Right cardiac atrium (tissue), 5 donors: ENCODE measurements around the gene SOX15. TPM values are rescaled to one million over a fixed set of nuclear protein-coding genes. Genes with fewer than 3 reads are reported as not detected.
"Not testable (repeated sequence)": the region's sequence is repeated elsewhere in the genome, so short reads cannot be mapped to it uniquely, and the experiment has no call there.

Source experiments
- ATAC-seq, 2 donors: fragments of 200-7000 bp; cut with Tn5 transposase; one replicate each; pipeline versions ENCODE4 v1.8.0 to v1.9.1; 2020; ENCODE audit warnings: moderate library complexity in 2 of 2, mild to moderate bottlenecking in 1 of 2
- DNase-seq, 3 donors: peaks; one replicate each; pipeline ENCODE4 v3.0.0-alpha.2; 2020
- H3K27ac ChIP-seq: one replicate; pipeline ENCODE4 v1.5.1; 2013; ENCODE audit warnings: mild to moderate bottlenecking, low read length, control low read depth, moderate library complexity
- H3K27me3 ChIP-seq: one replicate; pipeline ENCODE4 v1.6.1; 2013; ENCODE audit not compliant: control insufficient read depth, insufficient read depth
- H3K4me1 ChIP-seq: one replicate; pipeline ENCODE4 v1.6.1; 2013; ENCODE audit warnings: low read length; ENCODE audit not compliant: control insufficient read depth, insufficient read depth
- H3K4me3 ChIP-seq: one replicate; pipeline ENCODE4 v1.5.1; 2013; ENCODE audit warnings: low read length, control low read depth
- H3K9me3 ChIP-seq: one replicate; pipeline ENCODE4 v1.6.1; 2013; ENCODE audit warnings: low read length; ENCODE audit not compliant: control insufficient read depth
- WGBS: extraction: QIAGEN DNeasy Blood & Tissue Kit; methylation state at CpG from one replicate; pipeline ENCODE4 v1.1.7; 2013; 5-methylcytosine and 5-hydroxymethylcytosine counted together
- intact Hi-C, 4 donors: fragments of 100-400 bp; cut with DNase I; formaldehyde crosslinking; loops; one replicate each; pipeline versions ENCODE4 v1.11.0 to v1.14.0; 2022 to 2023
- polyA plus RNA-seq: library from polyadenylated mRNA; stranded (reverse); fragments of 200-250 nt; gene quantifications from one replicate; pipeline ENCODE4 v1.2.3, GENCODE V29; 2013
- total RNA-seq, 4 donors: library from RNA; stranded (reverse); fragmentation: NEBNext Ultra II Directional; extraction: Animal tissue kit (Norgen Biotek cat#: 25700); gene quantifications; one replicate each; pipeline ENCODE4 v1.2.1, GENCODE V29; 2021
- donor health status: healthy with polysubstance abuse.
- donor health status: DM: no; HTN: yes; CAD: no.
- donor health status: DM: no; HTN: no; CAD: no.
- donor health status: DM: no; HTN: yes; CAD: no; lungs with severe emphysema.
- donor health status: DM: yes; HTN: yes; CAD: no.

The SOX15 gene
- total and polyA plus RNA-seq, 5 donors = 5.4 to 7.0 (median 6.0) TPM

DNA sequence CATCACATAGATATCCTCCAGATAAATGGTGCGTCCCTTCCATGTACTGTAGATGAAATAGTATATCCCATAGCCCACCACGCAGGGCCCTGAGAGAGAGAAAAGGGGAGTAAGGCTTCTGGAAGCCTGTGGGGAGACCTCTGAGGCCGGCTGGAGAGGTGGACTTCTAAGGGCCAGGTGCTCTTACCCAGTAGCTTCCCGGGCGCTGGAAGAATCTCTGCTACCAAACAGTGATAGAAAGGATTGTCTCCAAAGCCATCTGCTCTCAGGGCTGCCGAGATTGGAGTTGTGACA is 37.0 kb upstream of the SOX15 start:
- Histone ChIP-seq H3K27me3 (no peaks in the 10 kb centered on the region), H3K9me3 (no peaks in the 10 kb centered on the region), H3K27ac (peak overlapping the region; percentile 95), H3K4me3 (peak overlapping the region; percentile 96), H3K4me1 (peaks cover 7% of the 10 kb centered on the region)
- DNase-seq (no peak), ATAC-seq (no peak)
- intact Hi-C loops = no loop called here
- 17% methylated on average over 6 of the region's 6 CpGs for WGBS

DNA sequence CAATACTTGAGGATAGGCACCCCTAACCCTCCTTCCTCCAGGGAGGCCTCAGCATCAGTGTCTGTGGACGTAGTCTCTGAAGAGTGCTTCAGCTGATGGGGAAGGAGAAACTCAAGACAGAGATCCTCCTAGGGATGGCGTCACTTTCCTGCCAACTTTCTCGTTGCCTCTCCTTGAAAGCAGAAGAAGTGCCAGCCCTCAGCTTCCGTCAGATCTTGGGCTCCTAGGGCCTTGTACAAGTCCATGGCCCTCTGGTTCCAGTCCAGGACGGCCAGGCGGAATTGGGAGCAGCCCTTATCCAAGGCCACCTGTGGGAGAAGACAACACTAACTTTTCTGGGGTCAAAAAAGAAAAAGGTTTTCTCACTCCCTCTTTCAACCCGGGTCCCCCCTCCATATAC is 36.4 kb upstream of the SOX15 start:
- no peaks in the 10 kb centered on the region for H3K9me3 ChIP-seq
- DNase-seq (no peak), ATAC-seq (no peak)
- peak overlapping the region; percentile 95 for H3K27ac ChIP-seq
- intact Hi-C loops = no loop called here
- WGBS = 86% methylated on average over 7 of the region's 7 CpGs
- H3K4me1 ChIP-seq = peaks cover 6% of the 10 kb centered on the region
- no peak overlapping the region for H3K4me3 ChIP-seq
- no peaks in the 10 kb centered on the region for H3K27me3 ChIP-seq

DNA sequence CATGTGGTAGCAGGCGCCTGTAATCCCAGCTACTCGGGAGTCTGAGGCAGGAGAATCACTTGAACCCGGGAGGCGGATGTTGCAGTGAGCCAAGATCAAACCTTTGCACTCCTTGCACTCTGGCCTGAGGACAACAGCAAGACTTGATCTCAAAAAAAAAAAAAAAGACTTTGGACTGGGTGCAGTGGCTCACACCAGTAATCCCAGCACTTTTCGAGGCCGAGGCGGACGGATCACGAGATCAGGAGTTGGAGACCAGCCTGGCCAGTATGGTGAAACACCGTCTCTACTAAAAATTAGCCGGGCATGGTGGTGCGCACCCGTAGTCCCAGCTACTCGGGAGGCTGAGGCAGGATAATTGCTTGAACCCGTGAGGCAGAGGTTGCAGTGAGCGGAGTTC is 35.9 kb upstream of the SOX15 start:
- intact Hi-C loops = not testable (repeated sequence)

DNA sequence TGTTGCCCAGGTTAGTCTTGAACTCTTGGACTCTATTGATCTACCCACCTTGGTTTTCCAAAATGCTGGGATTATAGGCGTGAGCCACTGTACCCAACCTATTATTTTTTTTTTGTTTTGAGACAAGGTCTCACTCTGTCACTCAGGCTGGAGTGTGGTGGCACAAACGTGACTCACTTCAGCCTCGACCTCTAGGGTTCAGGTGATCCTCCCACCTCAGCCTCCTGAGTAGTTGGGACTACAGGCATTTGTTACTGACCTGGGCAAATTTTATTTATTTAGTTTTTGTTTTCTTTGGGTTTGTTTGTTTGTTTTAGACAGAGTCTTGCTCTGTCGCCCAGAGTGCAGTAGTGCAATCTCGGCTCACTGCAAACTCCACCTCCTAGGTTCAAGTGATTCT is 33.8 kb upstream of the SOX15 start:
- DNase-seq = no peak
- H3K4me1 ChIP-seq = peaks cover 5% of the 10 kb centered on the region
- WGBS = 87% methylated on average over 5 of the region's 5 CpGs
- ATAC-seq = no peak
- H3K4me3 ChIP-seq = no peak overlapping the region
- no peak overlapping the region for H3K27ac ChIP-seq
- intact Hi-C loops = no loop called here
- no peaks in the 10 kb centered on the region for H3K9me3 ChIP-seq
- no peaks in the 10 kb centered on the region for H3K27me3 ChIP-seq

More for the DNA sequence above, 35.9 kb upstream of the SOX15 start:
- not testable (repeated sequence) for H3K4me3 ChIP-seq, H3K4me1 ChIP-seq, ATAC-seq, DNase-seq, H3K9me3 ChIP-seq, H3K27me3 ChIP-seq, H3K27ac ChIP-seq
- WGBS = 98% methylated on average over 16 of the region's 16 CpGs

DNA sequence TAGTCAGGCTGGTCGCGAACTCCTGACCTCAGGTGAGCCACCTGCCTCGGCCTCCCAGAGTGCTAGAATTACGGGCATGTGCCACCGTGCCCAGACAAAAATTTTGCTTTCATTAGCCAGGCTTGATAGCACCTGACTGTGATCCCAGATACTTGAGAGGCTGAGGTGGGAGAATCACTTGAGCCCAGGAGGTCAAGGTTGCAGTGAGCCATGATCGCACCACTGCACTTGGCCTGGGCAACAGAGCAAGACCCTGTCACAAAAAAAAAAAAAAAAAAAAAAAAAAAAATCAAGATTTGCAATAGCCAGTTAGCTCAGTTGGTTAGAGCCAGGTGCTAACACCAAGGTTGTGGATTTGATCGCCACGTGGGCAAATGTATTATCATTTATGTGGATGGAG is 30.9 kb upstream of the SOX15 start:
- intact Hi-C loops = no loop called here
- H3K27ac ChIP-seq = no peak overlapping the region
- DNase-seq (no peak), ATAC-seq (no peak)
- H3K4me1 ChIP-seq = no peaks in the 10 kb centered on the region
- H3K9me3 ChIP-seq = no peaks in the 10 kb centered on the region
- H3K4me3 ChIP-seq = no peak overlapping the region
- WGBS = 95% methylated on average over 8 of the region's 8 CpGs
- no peaks in the 10 kb centered on the region for H3K27me3 ChIP-seq

DNA sequence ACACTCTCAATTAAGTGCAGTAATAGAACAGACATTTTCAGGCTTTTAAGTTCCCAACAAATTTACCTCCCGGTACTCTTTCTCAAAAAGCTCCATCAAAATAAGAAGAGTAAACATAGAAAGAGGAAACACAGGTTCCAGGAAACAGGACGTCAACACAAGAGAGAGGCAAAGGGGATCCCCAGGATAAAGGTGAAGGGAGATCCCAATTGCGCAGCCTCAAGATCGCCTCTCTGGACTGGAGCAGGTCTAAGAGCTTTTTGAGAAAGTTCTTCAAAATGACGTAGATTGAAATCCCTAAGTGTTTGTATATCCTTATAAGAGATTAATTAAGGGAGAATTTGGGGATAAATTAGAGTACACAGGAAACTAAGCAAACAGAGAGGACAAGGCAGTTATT is 28.7 kb upstream of the SOX15 start:
- WGBS = 75% methylated on average over 5 of the region's 5 CpGs
- Histone ChIP-seq H3K4me1 (no peaks in the 10 kb centered on the region), H3K9me3 (no peaks in the 10 kb centered on the region), H3K4me3 (no peak overlapping the region), H3K27me3 (no peaks in the 10 kb centered on the region), H3K27ac (no peak overlapping the region)
- no peak for ATAC-seq
- DNase-seq = no peak
- intact Hi-C loops = no loop called here

DNA sequence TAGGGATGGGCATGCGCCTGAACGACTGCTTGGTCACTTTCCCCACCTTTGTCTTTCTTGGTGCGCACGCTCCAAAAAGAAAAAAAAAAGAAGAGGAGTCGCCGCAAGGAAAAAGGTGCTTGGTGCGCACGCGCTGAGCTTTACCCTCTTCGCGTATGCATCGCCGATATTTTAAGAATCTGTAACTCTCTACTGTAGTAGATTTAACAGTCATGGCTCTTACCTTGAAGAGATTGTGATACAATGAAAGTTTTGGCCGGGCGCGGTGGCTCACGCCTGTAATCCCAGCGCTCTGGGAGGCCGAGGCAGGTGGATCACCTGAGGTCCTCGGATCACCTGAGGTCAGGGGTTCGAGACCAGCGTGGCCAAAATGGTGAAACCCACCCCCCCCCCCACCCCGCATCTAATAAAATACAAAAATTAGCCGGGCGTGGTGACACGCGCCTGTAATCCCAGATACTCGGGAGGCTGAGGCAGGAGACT is 25.4 kb upstream of the SOX15 start:
- DNase-seq (no peak), ATAC-seq (no peak)
- intact Hi-C loops = no loop called here
- no peaks in the 10 kb centered on the region for H3K27me3 ChIP-seq
- peak overlapping the region; percentile 29 for H3K4me3 ChIP-seq
- peaks cover 3% of the 10 kb centered on the region for H3K4me1 ChIP-seq
- 8% methylated on average over 28 of the region's 28 CpGs for WGBS
- peak overlapping the region; percentile 55 for H3K27ac ChIP-seq
- H3K9me3 ChIP-seq = no peaks in the 10 kb centered on the region

DNA sequence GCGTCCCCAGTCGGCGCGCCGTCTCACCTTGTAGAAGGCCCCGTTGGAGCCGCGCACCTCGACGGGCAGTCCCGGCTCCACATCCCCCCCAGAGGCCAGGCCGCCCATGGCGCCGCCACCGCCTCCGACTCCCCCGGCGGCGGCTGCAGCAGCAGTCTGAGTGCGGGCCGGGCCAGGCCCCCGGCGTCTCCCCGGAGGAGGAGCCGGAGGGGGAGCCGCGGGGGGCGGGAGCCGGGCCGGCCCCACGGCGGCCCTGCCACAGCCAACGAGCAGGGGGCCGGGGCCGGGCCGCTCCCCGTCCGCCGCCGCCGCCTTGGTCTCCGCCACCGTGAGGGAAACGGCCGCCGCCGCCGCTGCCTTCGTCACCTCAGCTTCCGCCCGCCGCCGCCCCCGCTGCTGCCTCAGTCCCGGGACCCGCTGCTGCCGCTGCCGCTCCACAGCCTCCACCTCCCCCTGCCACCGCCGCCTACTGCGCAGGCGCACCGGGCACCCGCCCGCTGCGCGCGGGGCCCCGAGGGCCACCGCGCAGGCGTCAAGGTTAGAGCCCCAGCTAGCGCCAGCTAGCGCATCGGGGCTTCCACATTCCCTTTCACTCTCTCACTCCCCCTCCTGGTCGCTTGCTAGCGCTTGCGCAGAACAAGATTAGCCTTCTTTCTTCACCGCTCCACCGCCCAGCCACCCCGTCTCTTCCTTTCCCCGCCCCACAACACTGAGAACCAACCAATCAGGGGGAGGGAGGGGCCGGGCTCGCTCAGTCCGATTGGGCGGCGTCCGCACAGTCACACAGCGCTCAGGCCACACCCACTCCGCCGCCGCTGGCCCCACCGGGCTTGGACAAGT is 24.8 kb upstream of the SOX15 start, which contains the start of gene FXR2:
FXR2 (minus strand) TSS at position 473 of the 840 bp plus-strand sequence; CDS start at position 108, 365 bp downstream.
- DNase-seq (peak; percentile 100), ATAC-seq (peak; percentile 99)
- H3K9me3 ChIP-seq = no peaks in the 10 kb centered on the region
- under 1% methylated on average over 92 of the region's 93 CpGs for WGBS
- intact Hi-C loops = no loop called here
- H3K4me1 ChIP-seq = peaks cover 3% of the 10 kb centered on the region
- H3K27ac ChIP-seq = peak within 1 kb of the TSS; percentile 86
- H3K4me3 ChIP-seq = peak within 1 kb of the TSS; percentile 66
- H3K27me3 ChIP-seq = no peaks in the 10 kb centered on the region

DNA sequence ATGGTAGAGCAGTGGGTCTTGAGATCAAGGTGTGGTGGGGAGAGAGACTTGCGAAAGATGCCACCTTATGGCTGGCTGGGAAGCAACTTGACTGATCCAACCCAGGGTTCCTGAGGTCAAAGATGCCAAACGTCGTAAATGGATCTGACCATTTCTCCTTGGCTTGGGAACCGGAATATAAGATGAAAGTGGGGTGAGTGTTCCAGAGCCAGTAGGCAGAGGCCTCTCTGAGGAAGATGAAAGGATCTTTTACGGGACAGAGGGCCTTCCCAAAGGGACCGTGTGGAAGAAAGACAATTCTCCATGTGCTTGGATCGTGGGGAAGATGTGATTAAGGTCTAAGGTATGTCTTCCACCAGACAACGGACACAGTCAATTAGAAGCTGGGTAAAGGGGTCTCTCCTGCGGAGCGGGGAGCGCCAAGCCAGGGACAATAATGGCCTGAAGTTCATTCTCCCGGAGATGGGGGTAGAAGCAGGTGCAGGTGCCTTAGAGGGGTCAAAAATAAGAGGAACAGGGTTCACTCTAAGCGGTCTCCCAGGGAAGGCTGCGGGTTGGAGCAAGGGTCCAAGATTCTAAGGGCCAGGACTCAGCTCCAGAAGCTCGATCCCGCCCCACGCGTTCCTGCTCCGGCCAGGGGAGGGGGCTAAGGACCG is 24.0 kb upstream of the SOX15 start:
- 7% methylated on average over 20 of the region's 20 CpGs for WGBS
- Histone ChIP-seq H3K4me1 (peaks cover 3% of the 10 kb centered on the region), H3K9me3 (no peaks in the 10 kb centered on the region), H3K27me3 (no peaks in the 10 kb centered on the region), H3K27ac (peak overlapping the region; percentile 86), H3K4me3 (peak overlapping the region; percentile 66)
- DNase-seq (no peak), ATAC-seq (no peak)
- intact Hi-C loops = no loop called here

DNA sequence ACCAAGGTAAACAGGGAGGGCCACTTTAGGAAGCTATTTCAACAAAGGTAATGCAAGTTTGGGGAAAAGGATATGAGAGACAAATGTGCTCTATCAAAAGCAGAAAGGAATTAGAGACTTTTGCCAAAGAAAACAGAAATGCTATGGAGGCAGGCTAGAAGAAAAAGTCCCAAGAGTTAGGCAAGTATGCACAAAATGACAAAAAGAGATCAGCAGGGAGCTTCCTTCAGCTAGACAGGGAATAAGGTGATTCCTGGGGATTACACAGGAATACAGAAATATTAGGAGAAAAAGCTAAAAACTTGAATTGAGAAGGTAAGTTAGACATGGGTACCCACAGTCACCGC is 22.4 kb upstream of the SOX15 start:
- intact Hi-C loops = no loop called here
- peaks cover 3% of the 10 kb centered on the region for H3K4me1 ChIP-seq
- H3K27me3 ChIP-seq = no peaks in the 10 kb centered on the region
- WGBS = 88% methylated on average over 1 of the region's 1 CpG
- H3K27ac ChIP-seq = peak overlapping the region; percentile 32
- no peaks in the 10 kb centered on the region for H3K9me3 ChIP-seq
- no peak for ATAC-seq
- DNase-seq = no peak
- H3K4me3 ChIP-seq = no peak overlapping the region

DNA sequence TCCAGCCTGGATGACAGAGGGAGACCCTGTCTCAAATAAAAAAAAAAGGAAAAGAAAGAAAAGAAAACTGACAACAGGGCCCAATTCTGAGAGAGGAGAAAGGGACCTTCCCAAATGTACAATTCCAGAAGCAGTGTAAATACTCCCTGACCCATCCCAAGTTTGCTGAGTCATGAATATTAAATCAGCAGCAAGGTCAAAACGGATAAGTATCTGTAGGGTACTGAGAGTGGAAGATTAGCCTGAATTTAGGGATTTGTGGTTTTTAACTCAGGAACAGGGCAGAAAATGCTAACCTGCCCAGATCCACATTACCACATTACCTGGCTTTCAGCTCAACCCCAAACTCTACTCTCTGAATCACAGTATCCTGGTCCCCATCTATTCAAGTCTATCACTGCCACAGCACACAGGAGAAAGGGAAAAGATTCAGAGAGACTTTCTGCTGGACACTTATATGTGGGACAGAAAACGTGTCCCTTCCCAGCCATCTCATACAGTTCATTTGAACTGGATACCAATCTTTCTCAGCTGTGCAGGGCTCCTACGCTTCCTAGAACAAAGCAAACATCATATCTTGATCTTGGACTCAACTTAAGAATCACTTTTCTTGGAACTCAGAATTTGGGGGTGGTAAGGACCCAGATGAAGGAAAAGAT is 21.9 kb upstream of the SOX15 start:
- peak overlapping the region; percentile 32 for H3K27ac ChIP-seq
- peaks cover 3% of the 10 kb centered on the region for H3K4me1 ChIP-seq
- no peak for DNase-seq
- H3K27me3 ChIP-seq = no peaks in the 10 kb centered on the region
- no peaks in the 10 kb centered on the region for H3K9me3 ChIP-seq
- WGBS = 49% methylated on average over 3 of the region's 3 CpGs
- ATAC-seq = no peak
- no peak overlapping the region for H3K4me3 ChIP-seq
- intact Hi-C loops = no loop called here
